ENCODE measurements around the gene VTI1A. TPM values are rescaled to one million over a fixed set of nuclear protein-coding genes. Genes with fewer than 3 reads are reported as not detected.

VTI1A gene
- total and polyA plus RNA-seq, 3 donors from 2014 or later: 25.5 to 85.9 (median 63.4) TPM

DNA sequence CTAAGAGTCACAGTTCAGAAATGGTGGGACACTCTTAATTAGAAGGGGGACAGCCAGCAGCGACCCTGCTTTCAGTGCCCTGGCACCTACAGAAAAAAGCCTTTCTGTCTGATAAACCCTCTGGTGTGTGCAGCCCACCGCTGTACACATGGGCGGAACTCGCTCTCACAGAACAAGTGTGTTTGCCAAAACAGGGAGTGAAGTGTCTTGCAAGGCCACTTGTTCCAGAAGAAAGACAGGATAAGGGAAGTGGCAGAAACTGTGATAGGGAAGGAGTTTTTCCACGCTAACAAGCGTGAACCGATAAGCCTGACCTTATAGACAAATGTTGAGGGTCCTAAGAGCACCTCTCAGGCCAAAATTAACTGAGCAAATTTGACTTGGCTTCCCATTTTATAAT, 299.3 kb downstream of the VTI1A start:
- no peaks in the 10 kb centered on the region for H3K27me3 ChIP-seq
- TF ChIP-seq POLR2A (IDR thresholded peaks at IDR 0.05) (no peak), CTCF (IDR thresholded peaks at IDR 0.05) (no peak)
- no peaks in the 10 kb centered on the region for H3K9me3 ChIP-seq
- no peak overlapping the region for H3K4me3 ChIP-seq
- no peak overlapping the region for H3K27ac ChIP-seq
- no peak for DNase-seq
- no peaks in the 10 kb centered on the region for H3K4me1 ChIP-seq
- intact Hi-C loops (cut with DNase I; ENCODE audit: low total_unique reads): no loop called here
- H3K36me3 ChIP-seq (ENCODE audit: low read depth, missing control alignments): no peaks in the 10 kb centered on the region
- WGBS, 2 donors: 52 to 73% methylated on average over 7 of the region's 7 CpGs

- Histone ChIP-seq H3K4me1 (peaks cover 4% of the 10 kb centered on the region), H3K36me3 (ENCODE audit: low read depth, missing control alignments) (no peaks in the 10 kb centered on the region), H3K27ac (no peak overlapping the region), H3K4me3 (no peak overlapping the region), H3K9me3 (no peaks in the 10 kb centered on the region), H3K27me3 (no peaks in the 10 kb centered on the region)
- no peak for DNase-seq
- TF ChIP-seq CTCF (IDR thresholded peaks at IDR 0.05) (no peak), POLR2A (IDR thresholded peaks at IDR 0.05) (no peak)
- intact Hi-C loops (cut with DNase I; ENCODE audit: low total_unique reads): no loop called here
- WGBS, 2 donors: 77 to 86% methylated on average over 6 of the region's 6 CpGs
Measured at GRCh38 chr10:112750427-112751167, 303.6 kb downstream of the VTI1A start.

DNA sequence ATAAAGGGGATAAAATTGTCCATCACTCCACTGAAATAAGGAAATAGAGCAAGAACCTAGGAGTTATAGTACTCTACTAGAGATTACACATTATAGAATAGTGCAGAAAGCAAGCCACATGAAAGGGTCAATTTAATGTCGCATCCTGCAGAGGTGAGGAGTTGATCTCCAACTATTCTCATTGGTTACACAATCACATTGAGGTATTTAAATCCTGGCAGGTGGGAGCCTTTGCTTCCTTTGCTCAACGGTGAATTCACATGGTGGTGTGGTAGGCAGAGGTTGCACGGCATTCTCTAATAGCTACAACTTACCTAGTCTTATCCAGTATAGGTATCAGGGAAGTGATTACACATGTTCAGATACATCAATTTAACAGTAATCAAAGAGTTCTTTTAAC, 304.6 kb downstream of the VTI1A start:
- WGBS, 2 donors: 92 to 96% methylated on average over 3 of the region's 3 CpGs
- no peaks in the 10 kb centered on the region for H3K27me3 ChIP-seq
- TF ChIP-seq CTCF (IDR thresholded peaks at IDR 0.05) (no peak), POLR2A (IDR thresholded peaks at IDR 0.05) (no peak)
- peaks cover 4% of the 10 kb centered on the region for H3K4me1 ChIP-seq
- H3K9me3 ChIP-seq: no peaks in the 10 kb centered on the region
- H3K4me3 ChIP-seq: no peak overlapping the region
- DNase-seq: no peak
- intact Hi-C loops (cut with DNase I; ENCODE audit: low total_unique reads): no loop called here
- no peaks in the 10 kb centered on the region for H3K36me3 ChIP-seq (ENCODE audit: low read depth, missing control alignments)
- no peak overlapping the region for H3K27ac ChIP-seq

DNA sequence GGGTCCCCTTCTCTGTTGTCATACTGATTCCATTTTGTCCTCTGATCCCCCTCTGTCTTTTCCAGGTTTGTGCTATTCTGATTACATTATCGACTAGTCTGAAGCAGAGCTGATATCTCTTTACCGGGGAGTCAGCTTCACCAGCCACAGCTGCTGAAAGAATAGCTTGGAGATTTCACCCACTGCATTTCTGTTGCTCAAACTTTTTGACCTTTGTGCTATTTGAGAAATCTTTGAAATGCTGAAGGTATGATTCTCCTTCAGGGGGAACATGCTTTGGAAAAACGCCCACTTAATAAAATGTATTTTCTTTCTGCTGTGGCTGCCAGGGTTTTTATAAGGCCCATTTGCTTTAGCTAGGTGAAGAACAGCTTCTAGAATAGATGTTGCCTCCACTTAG, 305.3 kb downstream of the VTI1A start:
- Histone ChIP-seq H3K27me3 (no peaks in the 10 kb centered on the region), H3K9me3 (no peaks in the 10 kb centered on the region), H3K36me3 (ENCODE audit: low read depth, missing control alignments) (no peaks in the 10 kb centered on the region), H3K27ac (no peak overlapping the region), H3K4me3 (no peak overlapping the region), H3K4me1 (peaks cover 4% of the 10 kb centered on the region)
- no peak for DNase-seq
- TF ChIP-seq POLR2A (IDR thresholded peaks at IDR 0.05): no peak
- no peak for TF ChIP-seq CTCF (IDR thresholded peaks at IDR 0.05)
- intact Hi-C loops (cut with DNase I; ENCODE audit: low total_unique reads): no loop called here
- WGBS, 2 donors: 66 to 73% methylated on average over 3 of the region's 3 CpGs

- Histone ChIP-seq H3K27ac (no peak overlapping the region), H3K4me3 (no peak overlapping the region)
- no peak for DNase-seq
Measured at GRCh38 chr10:112753961-112754411, 307.0 kb downstream of the VTI1A start.

More at GRCh38 chr10:112753961-112754411, 307.0 kb downstream of the VTI1A start:
- intact Hi-C loops (cut with DNase I; ENCODE audit: low total_unique reads): no loop called here
- H3K4me1 ChIP-seq: peaks cover 4% of the 10 kb centered on the region
- TF ChIP-seq CTCF (IDR thresholded peaks at IDR 0.05) (no peak), POLR2A (IDR thresholded peaks at IDR 0.05) (no peak)
- H3K27me3 ChIP-seq: no peaks in the 10 kb centered on the region
- WGBS, 2 donors: 85 to 88% methylated on average over 10 of the region's 10 CpGs
- H3K9me3 ChIP-seq: no peaks in the 10 kb centered on the region
- H3K36me3 ChIP-seq (ENCODE audit: low read depth, missing control alignments): no peaks in the 10 kb centered on the region
